ENCODE results near the gene ANLN.
A peak's percentile ranks its signal among the peaks of the same experiment; 100 is the strongest.
"Not testable (repeated sequence)": the region's sequence is repeated elsewhere in the genome, so short reads cannot be mapped to it uniquely, and the experiment has no call there.

The ANLN gene

GRCh38 chr7:36389371-36390198 lies at the start of gene ANLN:
Gene ANLN, plus strand, starts transcription at chr7:36389862. Its CDS starts 165 bp downstream, at chr7:36390027.
- peak; percentile 91 for DNase-seq

GRCh38 chr7:36343548-36343947 lies 46.1 kb upstream of the ANLN start:
- no peak for DNase-seq

- no peak for DNase-seq
Measured at GRCh38 chr7:36344622-36345021, 45.0 kb upstream of the ANLN start.

GRCh38 chr7:36346260-36346831 lies 43.3 kb upstream of the ANLN start:
- DNase-seq: no peak

- DNase-seq: no peak
Measured at GRCh38 chr7:36348256-36348655, 41.4 kb upstream of the ANLN start.

GRCh38 chr7:36348771-36349170 lies 40.9 kb upstream of the ANLN start:
- DNase-seq: no peak

GRCh38 chr7:36349626-36350025 lies 40.0 kb upstream of the ANLN start:
- no peak for DNase-seq

GRCh38 chr7:36355490-36355889 lies 34.2 kb upstream of the ANLN start:
- no peak for DNase-seq

GRCh38 chr7:36357054-36357453 lies 32.6 kb upstream of the ANLN start:
- DNase-seq: no peak

- no peak for DNase-seq
Measured at GRCh38 chr7:36358589-36358988, 31.1 kb upstream of the ANLN start.

GRCh38 chr7:36360244-36360643 lies 29.4 kb upstream of the ANLN start:
- DNase-seq: peak; percentile 96

GRCh38 chr7:36361227-36361626 lies 28.4 kb upstream of the ANLN start:
- DNase-seq: no peak

GRCh38 chr7:36363515-36363914 lies 26.1 kb upstream of the ANLN start:
- DNase-seq: no peak

GRCh38 chr7:36366005-36366717 lies 23.5 kb upstream of the ANLN start:
- DNase-seq: no peak

GRCh38 chr7:36366718-36367560 lies 22.7 kb upstream of the ANLN start:
- peak; percentile 92 for DNase-seq

GRCh38 chr7:36367561-36368077 lies 22.0 kb upstream of the ANLN start:
- no peak for DNase-seq

- DNase-seq: no peak
Measured at GRCh38 chr7:36368496-36368895, 21.2 kb upstream of the ANLN start.

- no peak for DNase-seq
Measured at GRCh38 chr7:36369171-36369570, 20.5 kb upstream of the ANLN start.

- DNase-seq: no peak
Measured at GRCh38 chr7:36370046-36370445, 19.6 kb upstream of the ANLN start.

GRCh38 chr7:36372156-36372555 lies 17.5 kb upstream of the ANLN start:
- no peak for DNase-seq

- not testable (repeated sequence) for DNase-seq
Measured at GRCh38 chr7:36378555-36378954, 11.1 kb upstream of the ANLN start.

GRCh38 chr7:36379831-36380504 lies 9.7 kb upstream of the ANLN start:
- no peak for DNase-seq

Measured in NCI-H2171 treated with DMSO at 0.1 percent for 48 hours (cell line).